GM19240 (cell line): ENCODE measurements around the gene GRAPL.
"Not testable (repeated sequence)": the region's sequence is repeated elsewhere in the genome, so short reads cannot be mapped to it uniquely, and the experiment has no call there.

Experiments used
- DNase-seq: peaks from one replicate; pipeline ENCODE4 v3.0.0; 2011; ENCODE audit warnings: low spot score; ENCODE audit not compliant: insufficient read length

GRAPL gene

GRCh38 chr17:19136605-19137004 is 9.2 kb downstream of the GRAPL start:
- not testable (repeated sequence) for DNase-seq

- DNase-seq: not testable (repeated sequence)
Observed at GRCh38 chr17:19137959-19138358, 10.6 kb downstream of the GRAPL start.

- DNase-seq: not testable (repeated sequence)
Observed at GRCh38 chr17:19141366-19142155, 14.2 kb downstream of the GRAPL start.

- not testable (repeated sequence) for DNase-seq
Observed at GRCh38 chr17:19142419-19142818, 15.0 kb downstream of the GRAPL start.

- not testable (repeated sequence) for DNase-seq
Observed at GRCh38 chr17:19143097-19143777, 15.8 kb downstream of the GRAPL start.

GRCh38 chr17:19144373-19144772 is 17.0 kb downstream of the GRAPL start:
- not testable (repeated sequence) for DNase-seq

- DNase-seq: not testable (repeated sequence)
Observed at GRCh38 chr17:19145471-19145870, 18.1 kb downstream of the GRAPL start.

- not testable (repeated sequence) for DNase-seq
Observed at GRCh38 chr17:19150678-19151615, 23.6 kb downstream of the GRAPL start.

GRCh38 chr17:19157628-19158027 is 30.2 kb downstream of the GRAPL start:
- not testable (repeated sequence) for DNase-seq

GRCh38 chr17:19158478-19158877 is 31.1 kb downstream of the GRAPL start:
- DNase-seq: not testable (repeated sequence)

- not testable (repeated sequence) for DNase-seq
Observed at GRCh38 chr17:19158938-19159337, 31.5 kb downstream of the GRAPL start.

GRCh38 chr17:19161308-19162107 is 34.1 kb downstream of the GRAPL start:
- not testable (repeated sequence) for DNase-seq

- DNase-seq: not testable (repeated sequence)
Observed at GRCh38 chr17:19162384-19163216, 35.2 kb downstream of the GRAPL start.

- not testable (repeated sequence) for DNase-seq
Observed at GRCh38 chr17:19174422-19174821, 47.0 kb downstream of the GRAPL start.

- DNase-seq: not testable (repeated sequence)
Observed at GRCh38 chr17:19175410-19175809, 48.0 kb downstream of the GRAPL start.

- DNase-seq: not testable (repeated sequence)
Observed at GRCh38 chr17:19181040-19181875, 53.9 kb downstream of the GRAPL start.

- not testable (repeated sequence) for DNase-seq
Observed at GRCh38 chr17:19187883-19188869, 60.8 kb downstream of the GRAPL start.
